Activated T-cell treated with anti-CD3 and anti-CD28 coated beads, Interleukin-2, amount 50 U/mL, for 24 hours (primary cell): ENCODE data around the gene GCM1.

ENCODE experiments used
- DNase-seq: peaks from one replicate; pipeline ENCODE4 v3.0.0-alpha.2; 2020
- H3K27ac Mint-ChIP-seq: 2 replicates; pipeline ENCODE4 v1.8.0; 2020; ENCODE audit warnings: mild to moderate bottlenecking, mixed read lengths
- H3K27me3 Mint-ChIP-seq: 2 replicates; pipeline ENCODE4 v1.8.0; 2020; ENCODE audit warnings: mixed read lengths
- H3K36me3 Mint-ChIP-seq: 2 replicates; pipeline ENCODE4 v1.8.0; 2020; ENCODE audit warnings: low read depth, mixed read lengths
- H3K4me1 Mint-ChIP-seq: 2 replicates; pipeline ENCODE4 v1.8.0; 2020; ENCODE audit warnings: low read depth, mixed read lengths
- H3K4me3 Mint-ChIP-seq: 2 replicates; pipeline ENCODE4 v1.8.0; 2020; ENCODE audit warnings: mild to moderate bottlenecking, moderate library complexity, mixed read lengths
- H3K9me3 Mint-ChIP-seq: 2 replicates; pipeline ENCODE4 v1.8.0; 2020; ENCODE audit warnings: mixed read lengths

GCM1 gene

GRCh38 chr6:53133961-53134360 lies 14.7 kb downstream of the GCM1 start:
- H3K27me3 Mint-ChIP-seq, result peaks cover 26% of the 10 kb centered on the region
- H3K36me3 Mint-ChIP-seq, result no peaks in the 10 kb centered on the region
- no peak overlapping the region for H3K27ac Mint-ChIP-seq
- H3K4me3 Mint-ChIP-seq, result no peak overlapping the region
- no peaks in the 10 kb centered on the region for H3K9me3 Mint-ChIP-seq
- no peak for DNase-seq
- peaks cover 5% of the 10 kb centered on the region for H3K4me1 Mint-ChIP-seq

GRCh38 chr6:53130569-53131290 lies 17.9 kb downstream of the GCM1 start:
- Mint-ChIP-seq H3K4me1 (peaks cover 5% of the 10 kb centered on the region), H3K27me3 (peaks cover 39% of the 10 kb centered on the region), H3K36me3 (no peaks in the 10 kb centered on the region), H3K4me3 (no peak overlapping the region), H3K9me3 (no peaks in the 10 kb centered on the region), H3K27ac (no peak overlapping the region)
- DNase-seq, result no peak

GRCh38 chr6:53128842-53129241 lies 19.8 kb downstream of the GCM1 start:
- no peaks in the 10 kb centered on the region for H3K9me3 Mint-ChIP-seq
- H3K4me3 Mint-ChIP-seq, result no peak overlapping the region
- peaks cover 41% of the 10 kb centered on the region for H3K27me3 Mint-ChIP-seq
- H3K4me1 Mint-ChIP-seq, result no peaks in the 10 kb centered on the region
- no peaks in the 10 kb centered on the region for H3K36me3 Mint-ChIP-seq
- DNase-seq, result no peak
- no peak overlapping the region for H3K27ac Mint-ChIP-seq

GRCh38 chr6:53125276-53125675 lies 23.4 kb downstream of the GCM1 start:
- Mint-ChIP-seq H3K27ac (no peak overlapping the region), H3K27me3 (peaks cover 28% of the 10 kb centered on the region), H3K36me3 (no peaks in the 10 kb centered on the region), H3K9me3 (no peaks in the 10 kb centered on the region), H3K4me3 (no peak overlapping the region), H3K4me1 (no peaks in the 10 kb centered on the region)
- DNase-seq, result no peak

- H3K27me3 Mint-ChIP-seq, result peaks cover 24% of the 10 kb centered on the region
- no peak overlapping the region for H3K27ac Mint-ChIP-seq
- DNase-seq, result no peak
- H3K4me3 Mint-ChIP-seq, result no peak overlapping the region
- no peaks in the 10 kb centered on the region for H3K4me1 Mint-ChIP-seq
- no peaks in the 10 kb centered on the region for H3K36me3 Mint-ChIP-seq
- no peaks in the 10 kb centered on the region for H3K9me3 Mint-ChIP-seq
These were observed 24.4 kb downstream of the GCM1 start for GRCh38 chr6:53124131-53124800.

GRCh38 chr6:53119772-53120409 lies 28.8 kb downstream of the GCM1 start:
- H3K27ac Mint-ChIP-seq, result no peak overlapping the region

GRCh38 chr6:53119349-53119748 lies 29.3 kb downstream of the GCM1 start:
- no peaks in the 10 kb centered on the region for H3K4me1 Mint-ChIP-seq
- H3K36me3 Mint-ChIP-seq, result no peaks in the 10 kb centered on the region
- DNase-seq, result no peak
- no peak overlapping the region for H3K4me3 Mint-ChIP-seq
- no peak overlapping the region for H3K27ac Mint-ChIP-seq
- H3K9me3 Mint-ChIP-seq, result peaks cover 8% of the 10 kb centered on the region
- no peaks in the 10 kb centered on the region for H3K27me3 Mint-ChIP-seq

More at GRCh38 chr6:53119772-53120409, 28.8 kb downstream of the GCM1 start:
- no peaks in the 10 kb centered on the region for H3K4me1 Mint-ChIP-seq
- peaks cover 7% of the 10 kb centered on the region for H3K9me3 Mint-ChIP-seq
- no peaks in the 10 kb centered on the region for H3K36me3 Mint-ChIP-seq
- H3K27me3 Mint-ChIP-seq, result no peaks in the 10 kb centered on the region
- DNase-seq, result no peak
- H3K4me3 Mint-ChIP-seq, result no peak overlapping the region

- H3K27me3 Mint-ChIP-seq, result no peaks in the 10 kb centered on the region
- peaks cover 7% of the 10 kb centered on the region for H3K4me1 Mint-ChIP-seq
- H3K36me3 Mint-ChIP-seq, result no peaks in the 10 kb centered on the region
- no peak overlapping the region for H3K4me3 Mint-ChIP-seq
- H3K27ac Mint-ChIP-seq, result no peak overlapping the region
- peaks cover 8% of the 10 kb centered on the region for H3K9me3 Mint-ChIP-seq
- no peak for DNase-seq
These were observed 32.9 kb downstream of the GCM1 start for GRCh38 chr6:53115741-53116140.

DNA sequence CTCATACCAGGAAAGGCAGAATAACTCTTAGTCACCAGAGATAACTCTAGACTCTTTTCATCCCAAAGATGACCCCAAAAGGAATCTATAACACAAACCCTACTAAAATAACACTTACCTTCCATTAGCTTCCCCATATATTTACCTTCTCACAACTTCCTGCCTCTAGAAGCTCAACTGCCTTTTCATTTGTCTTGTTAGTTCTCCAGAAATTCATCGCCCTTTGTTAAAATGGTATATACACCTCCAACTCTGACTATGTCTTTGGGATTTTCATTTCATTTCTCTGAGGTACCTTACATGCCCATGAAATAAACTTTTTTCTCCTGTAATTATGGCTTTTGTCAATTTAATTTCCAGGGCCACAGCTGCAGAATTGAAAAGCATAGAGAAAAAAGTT lies 33.5 kb downstream of the GCM1 start:
- Mint-ChIP-seq H3K4me1 (peaks cover 7% of the 10 kb centered on the region), H3K27me3 (no peaks in the 10 kb centered on the region), H3K27ac (no peak overlapping the region), H3K36me3 (no peaks in the 10 kb centered on the region), H3K4me3 (no peak overlapping the region), H3K9me3 (peaks cover 8% of the 10 kb centered on the region)
- DNase-seq, result no peak

GRCh38 chr6:53113742-53114141 lies 34.9 kb downstream of the GCM1 start:
- H3K36me3 Mint-ChIP-seq, result no peaks in the 10 kb centered on the region
- DNase-seq, result no peak
- peaks cover 8% of the 10 kb centered on the region for H3K9me3 Mint-ChIP-seq
- H3K27ac Mint-ChIP-seq, result no peak overlapping the region
- H3K27me3 Mint-ChIP-seq, result no peaks in the 10 kb centered on the region
- no peak overlapping the region for H3K4me3 Mint-ChIP-seq
- peaks cover 10% of the 10 kb centered on the region for H3K4me1 Mint-ChIP-seq

DNA sequence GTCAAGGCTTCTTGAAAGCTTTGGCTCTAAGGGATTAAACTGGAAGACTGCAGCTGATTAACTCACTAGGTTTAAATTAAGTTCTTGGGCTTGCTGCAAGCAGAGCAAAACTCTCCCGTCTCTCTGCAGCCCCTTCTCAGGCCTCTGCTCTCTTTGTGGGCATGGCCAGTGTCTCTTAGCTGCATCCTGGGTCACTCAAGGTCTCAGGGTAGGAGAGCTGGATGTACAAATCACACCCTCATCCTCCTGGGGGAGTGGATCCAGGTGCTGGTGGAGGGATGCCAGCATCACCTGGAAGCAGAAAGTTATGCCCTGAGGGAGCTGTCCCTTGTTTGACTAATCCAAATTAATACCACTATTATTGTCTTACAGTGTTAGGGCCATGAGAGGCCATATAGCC lies 35.8 kb downstream of the GCM1 start:
- no peak for DNase-seq
- Mint-ChIP-seq H3K36me3 (no peaks in the 10 kb centered on the region), H3K9me3 (peaks cover 8% of the 10 kb centered on the region), H3K27me3 (no peaks in the 10 kb centered on the region), H3K4me3 (no peak overlapping the region), H3K27ac (no peak overlapping the region), H3K4me1 (peaks cover 10% of the 10 kb centered on the region)

DNA sequence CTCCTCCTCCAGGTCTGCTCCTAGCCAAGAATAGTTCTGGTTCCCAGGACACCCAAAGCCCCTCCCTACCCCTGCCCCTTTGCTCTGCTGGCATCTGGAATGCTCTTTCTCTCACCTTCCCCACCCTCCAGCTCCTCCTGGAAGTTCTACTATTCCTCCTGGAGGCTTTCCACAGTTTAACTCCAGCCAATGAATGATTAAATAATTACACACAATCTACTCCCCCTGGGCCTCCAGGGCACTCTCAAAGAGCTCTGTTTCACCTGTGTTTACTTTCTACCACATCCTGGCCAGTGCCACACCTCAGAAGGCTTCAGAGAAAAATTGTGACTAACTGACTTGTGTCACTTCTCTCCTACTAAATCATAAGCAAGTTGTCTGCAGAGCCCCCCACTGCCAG lies 36.2 kb downstream of the GCM1 start:
- Mint-ChIP-seq H3K4me1 (peaks cover 10% of the 10 kb centered on the region), H3K36me3 (no peaks in the 10 kb centered on the region), H3K27ac (no peak overlapping the region), H3K27me3 (no peaks in the 10 kb centered on the region), H3K4me3 (no peak overlapping the region), H3K9me3 (peaks cover 8% of the 10 kb centered on the region)
- DNase-seq, result no peak

DNA sequence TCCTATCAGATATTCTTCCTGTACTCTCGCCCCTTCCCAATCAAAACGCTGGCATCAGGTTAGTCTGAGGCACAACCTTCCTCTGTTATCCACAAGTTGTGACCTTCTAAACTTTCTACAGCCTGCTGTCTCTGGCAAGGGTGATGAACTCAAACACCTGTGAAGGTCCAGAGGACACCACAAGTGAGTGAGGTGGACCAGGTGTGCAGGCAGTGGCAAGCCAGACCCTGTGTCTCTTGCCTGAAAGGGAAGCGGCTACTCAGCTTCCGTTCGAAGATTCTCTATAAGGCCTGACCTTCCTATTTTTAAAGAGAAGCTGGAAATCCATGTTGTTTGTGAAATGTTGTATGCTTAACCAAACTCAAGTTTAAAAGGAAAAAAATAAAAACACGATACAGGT lies 36.8 kb downstream of the GCM1 start:
- peaks cover 10% of the 10 kb centered on the region for H3K4me1 Mint-ChIP-seq
- no peak for DNase-seq
- no peaks in the 10 kb centered on the region for H3K36me3 Mint-ChIP-seq
- H3K27ac Mint-ChIP-seq, result no peak overlapping the region
- peaks cover 8% of the 10 kb centered on the region for H3K9me3 Mint-ChIP-seq
- no peaks in the 10 kb centered on the region for H3K27me3 Mint-ChIP-seq
- H3K4me3 Mint-ChIP-seq, result no peak overlapping the region

DNA sequence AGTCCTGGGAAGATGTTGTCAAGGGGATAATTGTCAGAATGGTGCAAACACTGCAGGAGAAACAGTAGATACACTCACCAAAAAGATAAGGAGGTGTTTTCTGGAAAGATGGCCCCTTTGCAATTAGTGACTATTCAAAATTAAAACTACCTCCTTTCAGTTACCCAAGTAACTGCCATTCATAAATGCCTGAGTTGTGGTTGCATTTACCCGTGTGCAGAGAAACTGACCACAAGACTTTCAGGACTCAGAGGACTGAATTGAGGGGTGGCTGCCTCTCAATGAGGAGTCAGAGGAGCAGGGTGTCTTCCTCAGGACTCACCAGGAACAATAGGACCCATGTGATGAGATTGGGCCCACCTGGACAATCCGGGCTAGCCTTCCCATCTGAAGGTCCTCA lies 39.0 kb downstream of the GCM1 start:
- DNase-seq, result no peak
- peaks cover 10% of the 10 kb centered on the region for H3K4me1 Mint-ChIP-seq
- H3K4me3 Mint-ChIP-seq, result no peak overlapping the region
- no peaks in the 10 kb centered on the region for H3K27me3 Mint-ChIP-seq
- H3K27ac Mint-ChIP-seq, result no peak overlapping the region
- H3K9me3 Mint-ChIP-seq, result no peaks in the 10 kb centered on the region
- H3K36me3 Mint-ChIP-seq, result no peaks in the 10 kb centered on the region

- peaks cover 14% of the 10 kb centered on the region for H3K36me3 Mint-ChIP-seq
- no peaks in the 10 kb centered on the region for H3K9me3 Mint-ChIP-seq
- H3K27me3 Mint-ChIP-seq, result no peaks in the 10 kb centered on the region
- no peak for DNase-seq
- H3K4me1 Mint-ChIP-seq, result peaks cover 3% of the 10 kb centered on the region
- H3K27ac Mint-ChIP-seq, result no peak overlapping the region
- H3K4me3 Mint-ChIP-seq, result no peak overlapping the region
These were observed 41.5 kb downstream of the GCM1 start for GRCh38 chr6:53107091-53107490.
